A673 (cell line): ENCODE results near the gene MYO15B.

Experiments
- CTCF ChIP-seq: fragments of 300-800, 200-600 bp; sonication (generic); conservative IDR thresholded peaks from 2 replicates; pipeline ENCODE4 v1.5.1; 2017; ENCODE audit warnings: low read depth, mild to moderate bottlenecking, antibody characterized with exemption, low read length, moderate library complexity, mixed read lengths
- EZH2 ChIP-seq: fragments of 200-600 bp; sonication (generic); IDR thresholded peaks from 2 replicates; pipeline ENCODE4 v1.6.1; 2017; ENCODE audit warnings: borderline replicate concordance, low read depth, mild to moderate bottlenecking, mixed read lengths, antibody characterized with exemption, low read length; ENCODE audit not compliant: poor library complexity, severe bottlenecking

GRCh38 chr17:75643643-75644017, 56.0 kb downstream of the MYO15B start:
- TF ChIP-seq CTCF (no peak), EZH2 (no peak)
